Mesodermal cell (in vitro differentiated cells): ENCODE results near the gene NETO2.

Experiments
- H3K27ac ChIP-seq: 2 replicates; pipeline ENCODE4 v1.7.0; 2013; ENCODE audit warnings: mild to moderate bottlenecking, low read depth, low read length, moderate library complexity; ENCODE audit not compliant: severe bottlenecking
- H3K36me3 ChIP-seq: 2 replicates; pipeline ENCODE4 v1.7.1; 2013; ENCODE audit warnings: mild to moderate bottlenecking, low read length, moderate library complexity; ENCODE audit not compliant: control insufficient read depth, insufficient read depth
- H3K4me1 ChIP-seq: one replicate; pipeline ENCODE4 v1.7.1; 2013; ENCODE audit warnings: mild to moderate bottlenecking, low read length; ENCODE audit not compliant: insufficient read depth, control insufficient read depth, poor library complexity, severe bottlenecking
- H3K4me3 ChIP-seq: 2 replicates; pipeline ENCODE4 v1.7.0; 2013; ENCODE audit warnings: low read length, control low read depth, mild to moderate bottlenecking; ENCODE audit not compliant: insufficient read depth, poor library complexity, severe bottlenecking; ENCODE audit errors: extremely low read depth
- H3K9me3 ChIP-seq: 2 replicates; pipeline ENCODE4 v1.7.1; 2013; ENCODE audit warnings: mild to moderate bottlenecking, low read length, moderate library complexity; ENCODE audit not compliant: control insufficient read depth
- WGBS, 2 experiments: methylation state at CpG; one replicate each; pipeline ENCODE4 v1.1.5; 2013; ENCODE audit warnings: missing lambda C conversion rate in 2 of 2; ENCODE audit not compliant: insufficient coverage in 2 of 2; 5-methylcytosine and 5-hydroxymethylcytosine counted together

The NETO2 gene

GRCh38 chr16:47045023-47045422 lies 98.7 kb downstream of the NETO2 start:
- Histone ChIP-seq H3K9me3 (no peaks in the 10 kb centered on the region), H3K27ac (no peak overlapping the region), H3K4me1 (no peaks in the 10 kb centered on the region), H3K4me3 (no peak overlapping the region), H3K36me3 (no peaks in the 10 kb centered on the region)
- 79 to 89% methylated on average over 3 of the region's 8 CpGs for WGBS, 2 experiments

DNA sequence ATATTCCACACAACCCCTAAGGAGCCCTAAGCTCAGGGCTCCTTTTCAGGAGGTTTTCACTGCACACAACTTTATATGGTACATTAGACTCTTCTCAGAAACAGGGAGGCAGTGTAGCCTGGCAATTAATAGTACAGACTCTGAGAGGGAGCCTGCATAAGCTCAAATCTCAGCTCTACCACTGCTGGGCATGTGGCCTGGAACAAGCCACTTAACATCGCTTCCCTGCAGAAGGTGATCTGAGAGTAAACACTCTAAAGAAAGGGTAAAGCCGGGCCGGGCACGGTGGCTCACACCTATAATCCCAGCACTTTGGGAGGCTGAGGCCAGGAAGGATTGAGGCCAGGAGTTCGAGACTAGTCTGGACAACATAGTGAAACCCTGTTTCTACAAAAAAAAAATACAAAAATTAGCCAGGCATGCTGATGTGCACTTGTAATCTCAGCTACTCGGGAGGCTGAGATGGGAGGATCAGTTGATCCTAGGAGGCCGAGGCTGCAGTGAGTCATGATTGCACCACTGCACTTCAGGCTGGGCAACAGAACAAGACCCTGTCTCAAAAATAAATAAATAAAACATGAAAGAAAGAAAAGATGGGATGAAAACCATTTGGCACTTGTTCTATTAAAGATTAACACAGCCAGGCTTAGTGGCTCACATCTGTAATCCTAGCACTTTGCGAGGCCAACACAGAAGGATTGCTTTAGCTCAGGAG lies 99.6 kb downstream of the NETO2 start:
- Histone ChIP-seq H3K9me3 (no peaks in the 10 kb centered on the region), H3K36me3 (no peaks in the 10 kb centered on the region), H3K27ac (no peak overlapping the region), H3K4me1 (no peaks in the 10 kb centered on the region), H3K4me3 (no peak overlapping the region)
- WGBS, 2 experiments: 91 to 94% methylated on average over 5 to 7 of the region's 8 CpGs

DNA sequence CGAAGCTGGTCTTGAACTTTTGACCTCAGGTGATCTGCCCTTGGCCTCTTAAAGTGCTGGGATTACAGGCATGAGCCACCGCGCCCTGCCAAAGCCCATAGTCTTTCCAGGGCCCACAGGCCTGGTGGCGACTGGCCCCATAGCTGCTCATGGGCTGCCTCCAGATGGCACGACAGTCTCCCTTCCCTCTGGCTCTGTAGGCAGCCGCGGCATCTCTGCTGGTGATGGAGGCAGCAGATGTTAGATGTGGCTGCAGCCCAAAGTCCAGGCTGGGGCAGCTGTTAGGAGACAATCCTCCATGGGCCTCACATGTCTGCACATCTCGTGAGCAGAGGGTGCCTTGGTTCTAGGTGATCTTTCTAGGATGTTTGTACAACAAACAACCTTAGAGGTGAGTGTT lies 100.5 kb downstream of the NETO2 start:
- Histone ChIP-seq H3K27ac (no peak overlapping the region), H3K36me3 (no peaks in the 10 kb centered on the region), H3K4me1 (no peaks in the 10 kb centered on the region), H3K9me3 (no peaks in the 10 kb centered on the region), H3K4me3 (no peak overlapping the region)
- WGBS, 2 experiments: 91 to 92% methylated on average over 4 to 5 of the region's 8 CpGs

- Histone ChIP-seq H3K4me1 (no peaks in the 10 kb centered on the region), H3K4me3 (peak overlapping the region; percentile 59), H3K9me3 (no peaks in the 10 kb centered on the region), H3K27ac (no peak overlapping the region), H3K36me3 (no peaks in the 10 kb centered on the region)
- WGBS, 2 experiments: 11 to 13% methylated on average over 38 to 48 of the region's 67 CpGs
Observed at GRCh38 chr16:47037746-47038458, 105.8 kb downstream of the NETO2 start.

- WGBS, 2 experiments: 13 to 19% methylated on average over 13 to 18 of the region's 24 CpGs
- H3K36me3 ChIP-seq: no peaks in the 10 kb centered on the region
- H3K9me3 ChIP-seq: no peaks in the 10 kb centered on the region
- no peak overlapping the region for H3K27ac ChIP-seq
- H3K4me3 ChIP-seq: peak overlapping the region; percentile 59
- no peaks in the 10 kb centered on the region for H3K4me1 ChIP-seq
Observed at GRCh38 chr16:47037396-47037745, 106.4 kb downstream of the NETO2 start.

DNA sequence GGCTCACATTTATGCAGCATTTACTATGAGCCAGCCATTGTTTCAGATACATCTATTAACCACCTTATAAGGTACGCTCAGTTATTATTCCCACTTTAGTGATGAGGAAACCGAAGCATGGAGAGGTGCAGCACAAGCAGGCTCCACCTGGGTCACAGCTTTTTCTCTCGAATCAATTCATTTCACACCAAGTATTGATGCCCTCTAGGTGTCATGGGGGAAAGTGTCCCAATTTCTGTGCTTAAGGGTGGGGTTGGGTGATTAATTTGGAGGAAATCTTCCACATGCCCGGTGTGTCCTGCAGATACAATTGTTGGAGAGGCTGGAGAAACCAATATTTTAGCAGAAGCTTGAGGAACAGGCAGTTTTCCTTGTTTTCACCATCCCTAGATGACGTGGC lies 107.5 kb downstream of the NETO2 start:
- Histone ChIP-seq H3K36me3 (no peaks in the 10 kb centered on the region), H3K27ac (no peak overlapping the region), H3K4me1 (no peaks in the 10 kb centered on the region), H3K4me3 (no peak overlapping the region), H3K9me3 (no peaks in the 10 kb centered on the region)
- WGBS, 2 experiments: 71 to 94% methylated on average over 2 to 3 of the region's 5 CpGs

DNA sequence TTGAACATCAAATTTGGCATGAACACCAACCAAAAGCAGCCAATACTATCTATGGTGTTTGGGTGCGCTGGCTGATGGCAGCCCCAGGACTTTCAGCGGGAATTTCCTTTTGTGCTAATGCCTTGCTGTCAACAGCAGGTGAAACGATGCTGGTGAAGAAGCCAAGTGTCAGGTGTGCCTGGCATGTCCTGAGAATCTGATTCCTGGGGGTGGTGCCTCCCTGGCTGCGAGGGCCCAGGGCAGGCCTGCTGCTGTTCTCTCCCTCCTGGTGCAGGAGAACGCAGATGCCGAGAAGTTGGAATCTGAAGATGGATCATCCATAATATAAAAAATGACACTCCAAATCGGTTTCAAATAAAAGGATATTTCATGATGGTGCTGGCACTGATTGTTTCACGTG lies 108.3 kb downstream of the NETO2 start:
- 80 to 98% methylated on average over 5 to 7 of the region's 8 CpGs for WGBS, 2 experiments

GRCh38 chr16:47034455-47034854 lies 109.3 kb downstream of the NETO2 start:
- WGBS, 2 experiments: no CpG with 5 or more reads among the region's 2 CpGs
- Histone ChIP-seq H3K4me3 (no peak overlapping the region), H3K4me1 (no peaks in the 10 kb centered on the region), H3K27ac (no peak overlapping the region), H3K9me3 (no peaks in the 10 kb centered on the region), H3K36me3 (no peaks in the 10 kb centered on the region)

More for the DNA sequence above, 108.3 kb downstream of the NETO2 start:
- Histone ChIP-seq H3K9me3 (no peaks in the 10 kb centered on the region), H3K36me3 (no peaks in the 10 kb centered on the region), H3K4me3 (no peak overlapping the region), H3K4me1 (no peaks in the 10 kb centered on the region), H3K27ac (no peak overlapping the region)

DNA sequence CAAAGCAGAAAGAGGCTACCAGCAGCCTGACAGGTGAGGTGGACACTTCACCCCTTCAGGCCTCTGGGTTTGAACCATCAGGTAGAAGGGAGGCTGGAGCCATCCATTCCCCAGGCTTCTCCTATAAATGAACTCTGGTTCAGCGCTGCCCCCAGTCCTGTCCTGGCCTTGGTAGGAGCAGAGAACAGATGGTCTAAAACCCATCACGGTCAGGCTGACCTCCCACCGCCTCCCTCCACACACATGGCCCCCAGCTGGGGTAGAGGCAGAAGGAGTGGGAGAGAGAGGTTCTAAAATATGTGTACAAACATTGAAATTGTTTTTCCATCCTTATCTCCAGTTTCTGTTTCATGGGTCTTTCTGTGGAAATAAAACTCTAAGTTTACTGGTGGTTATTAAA lies 110.6 kb downstream of the NETO2 start:
- no peak overlapping the region for H3K4me3 ChIP-seq
- no peaks in the 10 kb centered on the region for H3K4me1 ChIP-seq
- WGBS, 2 experiments: 67 to 90% methylated on average over 1 to 3 of the region's 3 CpGs
- H3K36me3 ChIP-seq: no peaks in the 10 kb centered on the region
- no peak overlapping the region for H3K27ac ChIP-seq
- H3K9me3 ChIP-seq: no peaks in the 10 kb centered on the region

DNA sequence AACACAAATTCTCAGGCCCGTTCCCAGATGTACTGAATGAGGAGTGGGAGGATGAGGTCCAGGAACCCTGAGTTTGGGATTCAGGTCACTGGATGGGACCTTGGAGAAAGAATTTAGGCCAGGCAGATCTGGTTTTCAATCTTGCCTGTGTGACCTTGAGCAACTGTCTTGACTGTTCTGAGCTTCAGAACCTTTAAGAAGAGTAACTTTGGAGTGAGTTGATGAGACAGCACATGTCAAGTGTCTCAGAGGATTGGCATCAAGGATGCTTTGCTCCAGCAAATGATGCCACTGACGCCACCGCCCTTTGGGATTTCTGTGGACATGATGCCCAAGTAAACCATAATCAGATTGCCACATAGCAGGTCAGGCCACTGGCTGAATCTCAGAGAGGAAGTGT lies 114.0 kb downstream of the NETO2 start:
- H3K4me3 ChIP-seq: no peak overlapping the region
- no peaks in the 10 kb centered on the region for H3K9me3 ChIP-seq
- H3K4me1 ChIP-seq: no peaks in the 10 kb centered on the region
- H3K27ac ChIP-seq: no peak overlapping the region
- H3K36me3 ChIP-seq: no peaks in the 10 kb centered on the region
- 85 to 96% methylated on average over 2 to 3 of the region's 3 CpGs for WGBS, 2 experiments

- no peak overlapping the region for H3K27ac ChIP-seq
- no peaks in the 10 kb centered on the region for H3K9me3 ChIP-seq
- no peak overlapping the region for H3K4me3 ChIP-seq
- 91% methylated on average over 2 to 4 of the region's 6 CpGs for WGBS, 2 experiments
- H3K4me1 ChIP-seq: no peaks in the 10 kb centered on the region
- H3K36me3 ChIP-seq: no peaks in the 10 kb centered on the region
Observed at GRCh38 chr16:47028767-47029377, 114.9 kb downstream of the NETO2 start.
